Activated naive CD4-positive, alpha-beta T cell treated with anti-CD3 and anti-CD28 coated beads, Interleukin-2, amount 10 ng/mL, durations not matched to agents 7 days and 5 days (primary cell): ENCODE measurements around the gene GRM5.

Experiments
- CTCF ChIA-PET: fragments of 350-600 bp; sonication (Branson Sonifier 250); formaldehyde crosslinking; loops from one replicate; lab custom pipeline; 2021; ENCODE audit warnings: antibody characterized with exemption; lab: Charles Lee
- DNase-seq: peaks from one replicate; pipeline ENCODE4 v3.0.0-alpha.2; 2020
- H3K27ac Mint-ChIP-seq: one replicate; pipeline ENCODE4 v1.8.0; 2021; ENCODE audit warnings: mild to moderate bottlenecking, moderate library complexity, mixed read lengths
- H3K27me3 Mint-ChIP-seq: one replicate; pipeline ENCODE4 v1.8.0; 2021; ENCODE audit warnings: mild to moderate bottlenecking, mixed read lengths
- H3K36me3 Mint-ChIP-seq: one replicate; pipeline ENCODE4 v1.8.0; 2021; ENCODE audit warnings: mixed read lengths
- H3K4me1 Mint-ChIP-seq: one replicate; pipeline ENCODE4 v1.8.0; 2021; ENCODE audit warnings: mixed read lengths
- H3K4me3 Mint-ChIP-seq: one replicate; pipeline ENCODE4 v1.8.0; 2021; ENCODE audit warnings: mild to moderate bottlenecking, moderate library complexity, mixed read lengths
- H3K9me3 Mint-ChIP-seq: one replicate; pipeline ENCODE4 v1.8.0; 2021; ENCODE audit warnings: mixed read lengths

Gene GRM5

GRCh38 chr11:88508418-88508758 lies 557.4 kb downstream of the GRM5 start:
- CTCF ChIA-PET: no interaction called here
- H3K27ac Mint-ChIP-seq: no peak overlapping the region
- peaks cover 61% of the 10 kb centered on the region for H3K27me3 Mint-ChIP-seq
- H3K4me3 Mint-ChIP-seq: peak overlapping the region; percentile 68
- H3K9me3 Mint-ChIP-seq: no peaks in the 10 kb centered on the region
- peaks cover 10% of the 10 kb centered on the region for H3K4me1 Mint-ChIP-seq
- no peak for DNase-seq
- peaks cover 3% of the 10 kb centered on the region for H3K36me3 Mint-ChIP-seq

GRCh38 chr11:88507771-88508417 lies 557.9 kb downstream of the GRM5 start:
- Mint-ChIP-seq H3K27me3 (peaks cover 59% of the 10 kb centered on the region), H3K4me1 (peaks cover 10% of the 10 kb centered on the region), H3K4me3 (peak overlapping the region; percentile 68), H3K36me3 (peaks cover 3% of the 10 kb centered on the region), H3K27ac (no peak overlapping the region), H3K9me3 (no peaks in the 10 kb centered on the region)
- DNase-seq: no peak
- CTCF ChIA-PET: no interaction called here

- H3K4me3 Mint-ChIP-seq: no peak overlapping the region
- CTCF ChIA-PET: interaction anchor here (1.0 to 1.3 kb wide), 2 partner anchors 72 to 268 kb away, joined by 3 read pairs; no protein-coding TSS in a partner anchor
Measured at GRCh38 chr11:88501541-88501940, 564.2 kb downstream of the GRM5 start.

DNA sequence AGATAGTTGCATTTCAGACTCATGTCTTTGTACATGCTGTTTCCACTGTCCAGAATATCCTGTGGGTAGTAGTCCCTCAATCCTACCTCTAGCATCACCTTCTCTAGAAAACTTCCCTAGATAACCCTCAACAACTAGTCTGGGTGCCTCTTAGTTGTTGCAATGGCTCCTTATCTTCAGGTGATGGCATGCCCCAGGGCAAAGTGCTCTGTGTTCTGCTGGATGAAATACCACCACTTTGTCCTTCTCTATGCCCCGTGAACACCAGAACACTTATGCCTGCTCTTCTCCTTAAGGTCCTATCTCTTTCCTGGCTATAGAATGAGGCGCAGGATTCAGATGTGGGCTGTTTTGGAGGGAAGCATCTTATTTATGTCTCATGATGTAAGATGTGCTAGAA lies 569.9 kb downstream of the GRM5 start:
- no peaks in the 10 kb centered on the region for H3K36me3 Mint-ChIP-seq
- no peak for DNase-seq
- H3K27me3 Mint-ChIP-seq: peaks cover 3% of the 10 kb centered on the region
- no peaks in the 10 kb centered on the region for H3K4me1 Mint-ChIP-seq
- CTCF ChIA-PET: interaction anchor here (0.9 to 1.1 kb wide), 2 partner anchors 9 to 10 kb away, joined by 3 read pairs; no protein-coding TSS in a partner anchor
- H3K27ac Mint-ChIP-seq: no peak overlapping the region
- no peaks in the 10 kb centered on the region for H3K9me3 Mint-ChIP-seq
- no peak overlapping the region for H3K4me3 Mint-ChIP-seq

More at GRCh38 chr11:88501541-88501940, 564.2 kb downstream of the GRM5 start:
- no peak for DNase-seq
- Mint-ChIP-seq H3K9me3 (no peaks in the 10 kb centered on the region), H3K27ac (no peak overlapping the region), H3K27me3 (peaks cover 5% of the 10 kb centered on the region), H3K4me1 (no peaks in the 10 kb centered on the region), H3K36me3 (no peaks in the 10 kb centered on the region)

- no peak for DNase-seq
- CTCF ChIA-PET: interaction anchor here (0.8 to 1.5 kb wide), 2 partner anchors 10 to 264 kb away, joined by 3 to 7 read pairs; no protein-coding TSS in a partner anchor
- no peak overlapping the region for H3K4me3 Mint-ChIP-seq
Measured at GRCh38 chr11:88494848-88495247, 570.9 kb downstream of the GRM5 start.

GRCh38 chr11:88491674-88492073 lies 574.1 kb downstream of the GRM5 start:
- H3K4me1 Mint-ChIP-seq: no peaks in the 10 kb centered on the region
- no peaks in the 10 kb centered on the region for H3K9me3 Mint-ChIP-seq
- no peaks in the 10 kb centered on the region for H3K36me3 Mint-ChIP-seq
- DNase-seq: no peak
- H3K27ac Mint-ChIP-seq: no peak overlapping the region
- peaks cover 3% of the 10 kb centered on the region for H3K27me3 Mint-ChIP-seq
- CTCF ChIA-PET: interaction anchor here (0.7 to 1.3 kb wide), 2 partner anchors 10 to 61 kb away, joined by 3 to 4 read pairs; no protein-coding TSS in a partner anchor
- no peak overlapping the region for H3K4me3 Mint-ChIP-seq

More at GRCh38 chr11:88494848-88495247, 570.9 kb downstream of the GRM5 start:
- H3K27me3 Mint-ChIP-seq: peaks cover 3% of the 10 kb centered on the region
- H3K4me1 Mint-ChIP-seq: no peaks in the 10 kb centered on the region
- H3K36me3 Mint-ChIP-seq: no peaks in the 10 kb centered on the region
- no peaks in the 10 kb centered on the region for H3K9me3 Mint-ChIP-seq
- H3K27ac Mint-ChIP-seq: no peak overlapping the region

GRCh38 chr11:88489030-88489429 lies 576.8 kb downstream of the GRM5 start:
- Mint-ChIP-seq H3K36me3 (no peaks in the 10 kb centered on the region), H3K9me3 (no peaks in the 10 kb centered on the region), H3K4me1 (peaks cover 4% of the 10 kb centered on the region), H3K27me3 (peaks cover 3% of the 10 kb centered on the region), H3K27ac (no peak overlapping the region), H3K4me3 (no peak overlapping the region)
- DNase-seq: no peak
- CTCF ChIA-PET: no interaction called here

DNA sequence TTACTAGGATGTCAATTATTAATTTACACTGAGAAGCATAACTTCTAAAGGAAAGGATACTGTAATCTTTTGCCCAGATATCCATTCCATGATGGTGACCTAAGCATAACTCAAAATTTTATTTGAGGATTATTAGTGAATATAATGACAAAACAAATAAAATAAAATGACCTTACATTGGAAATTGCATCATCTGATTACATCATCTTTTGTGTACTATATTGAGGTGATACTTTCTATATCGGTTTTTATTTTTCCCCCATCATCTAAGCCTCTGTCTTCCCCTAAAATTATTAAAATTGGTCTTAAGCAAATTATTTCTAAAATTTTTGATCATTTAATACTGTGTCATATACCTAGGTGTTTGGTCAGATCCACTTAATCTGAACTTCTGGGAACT lies 578.1 kb downstream of the GRM5 start:
- peaks cover 3% of the 10 kb centered on the region for H3K27me3 Mint-ChIP-seq
- H3K27ac Mint-ChIP-seq: no peak overlapping the region
- DNase-seq: no peak
- no peaks in the 10 kb centered on the region for H3K9me3 Mint-ChIP-seq
- CTCF ChIA-PET: no interaction called here
- H3K36me3 Mint-ChIP-seq: no peaks in the 10 kb centered on the region
- peaks cover 4% of the 10 kb centered on the region for H3K4me1 Mint-ChIP-seq
- H3K4me3 Mint-ChIP-seq: no peak overlapping the region

- H3K4me1 Mint-ChIP-seq: peaks cover 4% of the 10 kb centered on the region
- H3K27ac Mint-ChIP-seq: no peak overlapping the region
- H3K4me3 Mint-ChIP-seq: no peak overlapping the region
- no peaks in the 10 kb centered on the region for H3K9me3 Mint-ChIP-seq
- H3K36me3 Mint-ChIP-seq: no peaks in the 10 kb centered on the region
- CTCF ChIA-PET: interaction anchor here (0.6 to 1.3 kb wide), 13 partner anchors 8 to 203 kb away, joined by 3 to 7 read pairs (median 3); no protein-coding TSS in a partner anchor
- DNase-seq: peak; percentile 42
- peaks cover 3% of the 10 kb centered on the region for H3K27me3 Mint-ChIP-seq
Measured at GRCh38 chr11:88484873-88485621, 580.7 kb downstream of the GRM5 start.

DNA sequence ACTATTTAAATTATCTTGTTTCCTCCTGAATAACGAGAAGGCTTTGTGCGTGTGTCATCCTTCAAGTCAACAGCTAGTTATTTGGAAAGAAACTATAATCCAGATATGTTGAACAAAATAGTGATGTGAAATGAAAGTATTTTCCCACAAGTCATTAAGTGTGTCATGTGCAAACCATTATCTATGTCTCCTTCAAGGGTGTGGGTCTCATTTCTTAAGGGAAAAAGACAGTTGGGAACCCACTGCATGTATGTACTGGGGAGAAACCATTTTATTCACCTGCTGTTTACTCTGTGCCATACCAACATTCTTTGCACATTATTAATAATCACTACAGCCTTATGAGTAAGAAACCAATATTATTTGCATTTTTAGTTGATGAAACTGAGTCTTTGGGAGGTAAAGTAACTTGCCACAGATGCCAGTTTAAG lies 582.9 kb downstream of the GRM5 start:
- DNase-seq: no peak
- Mint-ChIP-seq H3K4me1 (peaks cover 4% of the 10 kb centered on the region), H3K4me3 (no peak overlapping the region), H3K36me3 (no peaks in the 10 kb centered on the region), H3K9me3 (no peaks in the 10 kb centered on the region), H3K27me3 (peaks cover 3% of the 10 kb centered on the region), H3K27ac (no peak overlapping the region)
- CTCF ChIA-PET: interaction anchor here (1.5 kb wide), 1 partner anchor 8 kb away, joined by 4 read pairs; no protein-coding TSS in a partner anchor

DNA sequence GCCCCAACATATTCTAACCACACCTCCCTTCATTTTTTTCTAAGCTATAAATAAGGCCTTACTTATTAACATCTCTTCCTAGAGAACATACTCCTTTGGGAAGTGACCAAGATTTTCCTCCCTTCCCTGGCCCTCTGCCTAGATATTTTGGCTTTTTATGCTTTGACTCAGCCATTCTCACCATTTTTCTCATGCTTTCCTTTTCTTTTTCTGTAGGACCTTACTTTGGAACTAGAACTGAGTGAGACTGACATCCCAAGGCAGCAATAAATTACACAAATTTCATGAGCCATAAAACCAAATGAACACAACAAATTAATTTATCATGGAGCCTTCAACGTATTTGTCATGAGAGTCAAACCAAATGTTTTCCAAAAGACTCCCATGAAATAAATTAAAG lies 585.6 kb downstream of the GRM5 start:
- Mint-ChIP-seq H3K36me3 (no peaks in the 10 kb centered on the region), H3K4me1 (peaks cover 4% of the 10 kb centered on the region), H3K9me3 (no peaks in the 10 kb centered on the region), H3K4me3 (no peak overlapping the region), H3K27me3 (peaks cover 3% of the 10 kb centered on the region), H3K27ac (no peak overlapping the region)
- no peak for DNase-seq
- CTCF ChIA-PET: no interaction called here

- Mint-ChIP-seq H3K27ac (no peak overlapping the region), H3K4me3 (no peak overlapping the region), H3K27me3 (peaks cover 3% of the 10 kb centered on the region), H3K9me3 (no peaks in the 10 kb centered on the region), H3K4me1 (no peaks in the 10 kb centered on the region), H3K36me3 (no peaks in the 10 kb centered on the region)
- no peak for DNase-seq
- CTCF ChIA-PET: interaction anchor here (1.5 kb wide), 1 partner anchor 247 kb away, joined by 5 read pairs; no protein-coding TSS in a partner anchor
Measured at GRCh38 chr11:88478136-88478815, 587.5 kb downstream of the GRM5 start.

DNA sequence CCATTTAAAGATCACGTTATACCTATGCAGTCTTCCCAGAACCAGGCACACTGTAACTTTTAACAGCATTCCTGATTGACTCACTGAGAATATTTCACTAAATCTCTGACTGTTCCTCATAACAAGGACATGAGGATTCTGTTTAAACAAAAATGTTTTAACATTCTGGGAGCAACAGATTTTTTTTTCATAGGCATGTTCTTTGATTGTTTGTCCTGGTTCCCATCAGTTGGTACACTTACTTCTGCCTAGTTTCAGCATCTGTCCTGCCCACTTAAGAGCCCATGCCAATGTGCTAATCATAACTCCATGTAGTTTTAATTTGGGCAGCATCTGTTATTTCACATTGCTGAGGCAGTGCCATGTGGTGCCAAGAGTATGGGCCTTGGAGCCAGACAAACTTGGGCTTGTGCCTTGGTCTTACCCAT lies 589.8 kb downstream of the GRM5 start:
- Mint-ChIP-seq H3K9me3 (no peaks in the 10 kb centered on the region), H3K36me3 (no peaks in the 10 kb centered on the region), H3K4me1 (no peaks in the 10 kb centered on the region), H3K4me3 (no peak overlapping the region), H3K27ac (no peak overlapping the region), H3K27me3 (peaks cover 3% of the 10 kb centered on the region)
- CTCF ChIA-PET: no interaction called here
- DNase-seq: no peak

- Mint-ChIP-seq H3K27me3 (peaks cover 3% of the 10 kb centered on the region), H3K27ac (no peak overlapping the region), H3K4me3 (no peak overlapping the region), H3K36me3 (no peaks in the 10 kb centered on the region), H3K9me3 (no peaks in the 10 kb centered on the region), H3K4me1 (no peaks in the 10 kb centered on the region)
- CTCF ChIA-PET: interaction anchor here (0.7 to 1.0 kb wide), 2 partner anchors 10 to 123 kb away, joined by 3 read pairs; no protein-coding TSS in a partner anchor
- DNase-seq: no peak
Measured at GRCh38 chr11:88474655-88475054, 591.1 kb downstream of the GRM5 start.
